Measurements from ENCODE around the gene GPC1. TPM values are rescaled to one million over a fixed set of nuclear protein-coding genes. Genes with fewer than 3 reads are reported as not detected.

GPC1 gene
- total RNA-seq, 2 donors from 2014 or later: 37.8 to 69.7 TPM

DNA sequence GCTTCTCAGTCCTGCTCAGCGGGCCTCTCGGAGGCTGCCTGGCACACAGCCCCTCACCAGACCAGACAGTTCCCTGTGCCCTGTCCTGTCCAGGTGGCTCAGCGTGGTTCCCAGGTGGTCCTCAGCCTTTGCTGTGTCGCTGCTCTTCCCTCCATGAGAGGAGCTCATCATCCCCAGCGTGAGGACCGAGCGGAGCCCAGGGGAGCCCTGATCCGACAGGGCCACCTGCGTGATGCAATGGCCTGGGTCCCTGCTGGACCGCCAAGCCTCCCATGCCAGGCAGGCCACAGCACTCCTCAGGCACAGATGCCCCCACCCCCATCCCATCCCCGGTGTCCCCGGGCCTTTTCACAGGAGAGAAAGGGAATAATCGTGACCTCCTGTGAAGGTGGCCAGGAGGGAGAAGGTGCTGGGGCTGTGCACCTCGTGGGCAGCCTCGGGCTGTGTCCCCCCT, 4.3 kb downstream of the GPC1 start:
- DNase-seq: peak; percentile 24
- Mint-ChIP-seq H3K4me1 (no peaks in the 10 kb centered on the region), H3K27ac (no peak overlapping the region), H3K9me3 (no peaks in the 10 kb centered on the region), H3K36me3 (ENCODE audit: low read depth) (peaks cover 2% of the 10 kb centered on the region), H3K4me3 (no peak overlapping the region), H3K27me3 (ENCODE audit: insufficient read depth) (peaks cover 18% of the 10 kb centered on the region)
- H3K36me3 ChIP-seq (ENCODE audit: control insufficient read depth, insufficient read depth, low read length): no peaks in the 10 kb centered on the region
- 91% methylated on average over 7 to 15 of the region's 15 CpGs for WGBS, 2 experiments (ENCODE audit: insufficient coverage in 1 of 2, insufficient read length in 1 of 2)
- no peak overlapping the region for H3K27ac ChIP-seq (ENCODE audit: low read depth, low read length)
- no peak overlapping the region for H3K4me3 ChIP-seq (ENCODE audit: low read length)
- TF ChIP-seq, protein P1, sequence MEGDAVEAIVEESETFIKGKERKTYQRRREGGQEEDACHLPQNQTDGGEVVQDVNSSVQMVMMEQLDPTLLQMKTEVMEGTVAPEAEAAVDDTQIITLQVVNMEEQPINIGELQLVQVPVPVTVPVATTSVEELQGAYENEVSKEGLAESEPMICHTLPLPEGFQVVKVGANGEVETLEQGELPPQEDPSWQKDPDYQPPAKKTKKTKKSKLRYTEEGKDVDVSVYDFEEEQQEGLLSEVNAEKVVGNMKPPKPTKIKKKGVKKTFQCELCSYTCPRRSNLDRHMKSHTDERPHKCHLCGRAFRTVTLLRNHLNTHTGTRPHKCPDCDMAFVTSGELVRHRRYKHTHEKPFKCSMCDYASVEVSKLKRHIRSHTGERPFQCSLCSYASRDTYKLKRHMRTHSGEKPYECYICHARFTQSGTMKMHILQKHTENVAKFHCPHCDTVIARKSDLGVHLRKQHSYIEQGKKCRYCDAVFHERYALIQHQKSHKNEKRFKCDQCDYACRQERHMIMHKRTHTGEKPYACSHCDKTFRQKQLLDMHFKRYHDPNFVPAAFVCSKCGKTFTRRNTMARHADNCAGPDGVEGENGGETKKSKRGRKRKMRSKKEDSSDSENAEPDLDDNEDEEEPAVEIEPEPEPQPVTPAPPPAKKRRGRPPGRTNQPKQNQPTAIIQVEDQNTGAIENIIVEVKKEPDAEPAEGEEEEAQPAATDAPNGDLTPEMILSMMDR (conservative IDR thresholded peaks at IDR 0.05): no peak
- no peaks in the 10 kb centered on the region for H3K4me1 ChIP-seq (ENCODE audit: control insufficient read depth, insufficient read depth, low read length)
- no peaks in the 10 kb centered on the region for H3K9me3 ChIP-seq (ENCODE audit: control insufficient read depth, low read length)
- H3K27me3 ChIP-seq (ENCODE audit: control insufficient read depth, insufficient read depth, low read length, poor library complexity, severe bottlenecking): peaks cover 14% of the 10 kb centered on the region
- H3K9ac ChIP-seq (ENCODE audit: extremely low read depth, low read length, poor library complexity, severe bottlenecking): no peak overlapping the region

DNA sequence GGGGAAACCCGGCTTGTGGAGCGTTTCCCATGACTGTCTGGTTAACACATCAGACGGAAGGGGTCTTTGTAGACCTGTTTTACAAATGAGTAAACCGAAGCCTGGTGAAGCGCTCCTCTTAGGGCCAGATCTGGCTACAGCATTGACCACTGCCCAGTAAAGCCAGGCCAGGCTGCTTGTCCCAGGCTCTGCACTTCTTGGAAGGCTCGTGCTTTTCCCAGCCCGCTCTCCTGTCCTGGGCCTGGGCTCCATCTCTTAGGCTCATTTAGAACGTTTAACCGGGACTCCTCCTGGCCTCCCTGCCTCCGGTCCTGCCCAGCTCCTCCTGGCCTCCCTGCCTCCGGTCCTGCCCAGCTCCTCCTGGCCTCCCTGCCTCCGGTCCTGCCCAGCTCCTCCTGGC, 4.8 kb downstream of the GPC1 start:
- no peak overlapping the region for H3K4me3 ChIP-seq (ENCODE audit: low read length)
- no peak overlapping the region for H3K9ac ChIP-seq (ENCODE audit: extremely low read depth, low read length, poor library complexity, severe bottlenecking)
- H3K36me3 ChIP-seq (ENCODE audit: control insufficient read depth, insufficient read depth, low read length): no peaks in the 10 kb centered on the region
- no peak for DNase-seq
- Mint-ChIP-seq H3K4me3 (no peak overlapping the region), H3K27ac (no peak overlapping the region), H3K36me3 (ENCODE audit: low read depth) (peaks cover 2% of the 10 kb centered on the region), H3K9me3 (no peaks in the 10 kb centered on the region), H3K4me1 (no peaks in the 10 kb centered on the region), H3K27me3 (ENCODE audit: insufficient read depth) (peaks cover 18% of the 10 kb centered on the region)
- no peaks in the 10 kb centered on the region for H3K9me3 ChIP-seq (ENCODE audit: control insufficient read depth, low read length)
- TF ChIP-seq, protein P1 (conservative IDR thresholded peaks at IDR 0.05): no peak
- no peaks in the 10 kb centered on the region for H3K4me1 ChIP-seq (ENCODE audit: control insufficient read depth, insufficient read depth, low read length)
- peaks cover 14% of the 10 kb centered on the region for H3K27me3 ChIP-seq (ENCODE audit: control insufficient read depth, insufficient read depth, low read length, poor library complexity, severe bottlenecking)
- WGBS, 2 experiments (ENCODE audit: insufficient coverage in 1 of 2, insufficient read length in 1 of 2): 95 to 99% methylated on average over 7 to 9 of the region's 12 CpGs
- no peak overlapping the region for H3K27ac ChIP-seq (ENCODE audit: low read depth, low read length)

DNA sequence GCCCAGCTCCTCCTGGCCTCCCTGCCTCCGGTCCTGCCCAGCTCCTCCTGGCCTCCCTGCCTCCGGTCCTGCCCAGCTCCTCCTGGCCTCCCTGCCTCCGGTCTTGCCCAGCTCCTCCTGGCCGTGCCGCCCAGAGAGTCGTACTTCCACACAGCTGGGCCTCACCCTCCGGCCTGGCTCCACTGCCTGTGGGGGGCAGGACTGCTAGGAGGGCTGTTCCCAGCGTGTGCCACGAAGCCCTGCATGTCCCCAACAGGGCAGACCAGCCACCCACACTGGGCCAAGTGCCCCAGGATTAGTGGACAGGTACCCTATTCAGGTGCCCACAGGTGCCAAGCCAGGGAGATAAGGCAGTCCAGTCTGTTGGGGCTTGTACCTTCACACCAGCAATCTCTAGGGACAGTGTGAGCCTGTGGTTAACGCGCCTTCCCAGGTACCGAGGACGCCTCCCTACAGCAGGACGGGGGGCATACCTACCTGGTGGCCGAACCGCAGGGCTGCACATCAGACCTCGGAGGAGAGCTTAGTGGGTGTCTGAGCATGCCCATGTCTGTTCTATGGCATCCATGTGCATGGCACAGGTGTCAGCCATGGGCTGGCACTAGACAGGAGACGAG, 5.3 kb downstream of the GPC1 start:
- Mint-ChIP-seq H3K4me1 (no peaks in the 10 kb centered on the region), H3K27me3 (ENCODE audit: insufficient read depth) (peaks cover 18% of the 10 kb centered on the region), H3K27ac (no peak overlapping the region), H3K36me3 (ENCODE audit: low read depth) (peaks cover 2% of the 10 kb centered on the region), H3K4me3 (no peak overlapping the region), H3K9me3 (no peaks in the 10 kb centered on the region)
- Histone ChIP-seq H3K9ac (ENCODE audit: extremely low read depth, low read length, poor library complexity, severe bottlenecking) (no peak overlapping the region), H3K4me3 (ENCODE audit: low read length) (no peak overlapping the region), H3K36me3 (ENCODE audit: control insufficient read depth, insufficient read depth, low read length) (no peaks in the 10 kb centered on the region), H3K27me3 (ENCODE audit: control insufficient read depth, insufficient read depth, low read length, poor library complexity, severe bottlenecking) (peaks cover 14% of the 10 kb centered on the region), H3K9me3 (ENCODE audit: control insufficient read depth, low read length) (no peaks in the 10 kb centered on the region), H3K4me1 (ENCODE audit: control insufficient read depth, insufficient read depth, low read length) (no peaks in the 10 kb centered on the region), H3K27ac (ENCODE audit: low read depth, low read length) (no peak overlapping the region)
- TF ChIP-seq, protein P1 (conservative IDR thresholded peaks at IDR 0.05): no peak
- 93 to 98% methylated on average over 13 to 18 of the region's 18 CpGs for WGBS, 2 experiments (ENCODE audit: insufficient coverage in 1 of 2, insufficient read length in 1 of 2)
- DNase-seq: no peak

All from endodermal cell (in vitro differentiated cells).